Heart left ventricle (tissue), 16 donors: ENCODE results near the gene AGO4. TPM values are rescaled to one million over a fixed set of nuclear protein-coding genes. Genes with fewer than 3 reads are reported as not detected.

Experiments
- ATAC-seq, 4 donors: fragments of 200-7000 bp; cut with Tn5 transposase; one replicate each; pipeline ENCODE4 v1.9.1; 2020 to 2022; ENCODE audit warnings: moderate library complexity in 4 of 4, mild to moderate bottlenecking in 3 of 4, moderate number of reproducible peaks in 1 of 4
- DNase-seq, 5 donors: peaks; one replicate each; pipeline ENCODE4 v3.0.0-alpha.2; 2020
- H3K27ac ChIP-seq, 12 donors: fragments of 200-600 bp; sonication (generic) in 4 of 12; one replicate each; pipeline versions ENCODE4 v1.5.0 to v1.8.0; 2016 to 2022; ENCODE audit warnings: mild to moderate bottlenecking in 2 of 12
- H3K27me3 ChIP-seq, 9 donors: fragments of 200-600 bp; sonication (generic) in 2 of 9; one replicate each; pipeline versions ENCODE4 v1.5.1 to v1.8.0; 2016 to 2022; ENCODE audit warnings: mild to moderate bottlenecking in 3 of 9
- H3K36me3 ChIP-seq, 9 donors: fragments of 200-600 bp; sonication (generic) in 2 of 9; one replicate each; pipeline versions ENCODE4 v1.5.0 to v1.8.0; 2018 to 2022; ENCODE audit warnings: mild to moderate bottlenecking in 2 of 9
- H3K4me1 ChIP-seq, 12 donors: fragments of 200-600 bp; sonication (generic) in 4 of 12; one replicate each; pipeline versions ENCODE4 v1.5.0 to v1.8.0; 2016 to 2022; ENCODE audit warnings: mild to moderate bottlenecking in 3 of 12
- H3K4me3 ChIP-seq, 12 donors: fragments of 200-600 bp; sonication (generic) in 4 of 12; one replicate each; pipeline versions ENCODE4 v1.5.0 to v1.8.0; 2017 to 2022; ENCODE audit warnings: mild to moderate bottlenecking in 9 of 12, moderate library complexity in 4 of 12
- H3K9me3 ChIP-seq, 12 donors: fragments of 200-600 bp; sonication (generic) in 4 of 12; one replicate each; pipeline versions ENCODE4 v1.5.0 to v1.8.0; 2016 to 2022; ENCODE audit warnings: mild to moderate bottlenecking in 1 of 12
- POLR2A ChIP-seq, 2 donors: fragments of 450-650 bp; IDR thresholded peaks; one replicate each; pipeline ENCODE4 v1.6.1; 2017; ENCODE audit warnings: antibody characterized with exemption in 2 of 2, mild to moderate bottlenecking in 2 of 2, moderate library complexity in 2 of 2
- WGBS, 4 donors: extraction: QIAGEN DNeasy Blood & Tissue Kit in 2 of 4; methylation state at CpG; one replicate each; pipeline versions ENCODE4 v1.1.5 to v1.1.7; 2013 to 2018; 5-methylcytosine and 5-hydroxymethylcytosine counted together
- intact Hi-C, 10 donors: fragments of 100-400 bp; cut with DNase I; formaldehyde crosslinking; loops; one replicate each; pipeline versions ENCODE4 v1.11.1 to v1.14.2; 2022
- long read RNA-seq, 3 donors: library from polyadenylated mRNA; unstranded; transcript quantifications; one replicate each; pipeline ENCODE4 v2.0.0, GENCODE V29; 2020 to 2021
- polyA plus RNA-seq, 2 donors: library from polyadenylated mRNA; stranded (reverse); fragments of 200-250 nt; gene quantifications; one replicate each; pipeline ENCODE4 v1.2.3, GENCODE V29; 2013
- total RNA-seq, 9 donors: library from RNA; depleted of rRNA in 2 of 9; stranded (reverse); fragments of >200 nt in 2 of 9; fragmentation: NEBNext Ultra II Directional in 3 of 9; extraction: Animal tissue kit (Norgen Biotek cat#: 25700) in 3 of 9; gene quantifications; one replicate each; pipeline versions ENCODE4 v1.1.0 to v1.2.4, GENCODE V29; 2016 to 2023
- TF ChIP-seq, protein P1 (sequence below), 12 donors: fragments of 200-600 bp; sonication (generic) in 4 of 12; IDR thresholded peaks; one replicate each; pipeline versions ENCODE4 v1.5.0 to v1.8.0; 2018 to 2022; ENCODE audit warnings: antibody characterized with exemption in 12 of 12, mild to moderate bottlenecking in 5 of 12
- donor health status: ischemic (EF 13 %, LVEDD 7.1; RV severe dilation, severe dysfunction).
- donor health status: healthy with polysubstance abuse.
- donor health status: DM: no; HTN: yes; CAD: no.
- donor health status: DM: no; HTN: no; CAD: no.
- donor health status: ischemic (EF 25% LVEDD 6.9; RV normal size, moderate dysfunction).
- donor health status: ischemic (EF 25% LVEDD 5.7; RV mildly dilated, moderate dysfunction).
- donor health status: healthy.
- donor health status: DM: yes; HTN: yes; CAD: no.
- donor health status: ischemic (EF 35%, LVEDD 5.7; RV mildly dilated, moderate dysfunction).
- donor health status: nonischemic (EF 11% LVEDD 7.7; RV severe dilation, severe dysfunction).
- donor health status: DM: yes; HTN: yes; CAD: no.
- donor health status: PGD.
- donor health status: ischemic (EF 29% LVEDD 5.4; RV normal size, mild dysfunction).
- donor health status: nonischemic (EF 23%, LVEDD 6.1; RV moderate dilation, normal function).

AGO4 gene
- total RNA-seq (10 to 100 TPM; 12.4 to 24.8 (median 18.8) TPM), polyA plus RNA-seq (10 to 100 TPM in 1 of 2 donors, 1 to 10 TPM in 1; 6.2 to 10.2 TPM)
- long read RNA-seq, donor 1, full-length matches to known transcripts: 10 of 23 reads
- long read RNA-seq, donor 1, partial matches to known transcripts: 5 of 23 reads
- long read RNA-seq, donor 1, other reads (novel, unspliced or antisense): 8 of 23 reads
- long read RNA-seq, donor 2, partial matches to known transcripts: 8 of 12 reads
- long read RNA-seq, donor 2, other reads (novel, unspliced or antisense): 4 of 12 reads
- long read RNA-seq, donor 3, full-length matches to known transcripts: 9 of 28 reads
- long read RNA-seq, donor 3, partial matches to known transcripts: 10 of 28 reads
- long read RNA-seq, donor 3, other reads (novel, unspliced or antisense): 9 of 28 reads

DNA sequence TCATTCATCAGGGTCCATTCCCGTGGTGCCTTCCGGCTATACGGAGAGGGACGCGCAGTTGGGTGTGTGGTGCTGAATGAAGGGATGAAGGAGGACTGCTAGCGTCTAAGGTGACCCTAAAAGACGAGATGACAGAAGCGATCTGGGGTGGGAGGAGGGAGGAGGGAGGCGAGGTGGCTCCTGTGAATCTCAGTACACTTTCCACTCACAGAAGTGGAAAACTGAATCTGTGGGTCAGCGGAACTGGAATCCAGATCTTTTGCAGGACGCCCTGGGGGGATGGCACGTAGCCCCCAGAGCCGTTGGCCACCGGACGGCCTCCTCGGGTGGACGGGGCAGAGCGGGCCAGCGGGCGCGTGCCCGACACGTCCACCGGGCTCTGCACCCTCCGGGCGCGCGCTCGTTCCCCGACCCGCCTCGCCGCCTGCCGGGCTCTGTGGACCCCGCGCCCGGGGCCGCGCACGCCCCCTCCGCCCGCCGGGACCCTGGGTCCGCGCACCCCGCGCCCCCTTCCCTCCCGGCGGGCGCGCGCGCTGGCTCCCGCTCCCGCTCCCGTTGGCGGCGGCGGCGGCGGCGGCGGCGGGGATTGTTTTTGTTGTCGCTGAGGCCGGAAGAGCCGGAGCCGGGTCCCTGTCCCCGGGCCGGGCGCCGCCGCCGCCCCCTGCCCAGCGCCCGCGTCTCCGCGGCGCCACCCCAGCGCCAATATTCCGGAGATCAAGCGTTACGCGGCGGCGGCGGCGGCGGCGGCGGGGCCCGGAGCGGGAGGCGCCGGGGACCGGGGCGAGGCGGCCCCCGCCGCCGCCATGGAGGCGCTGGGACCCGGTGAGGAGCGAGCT, at the start of gene AGO4:
AGO4 (plus strand) TSS at position 403 of the 836 bp plus-strand sequence; CDS start at position 804, 401 bp downstream.
- intact Hi-C loops: loop anchor here in 1 of 10 donors (1.0 kb wide), 1 partner anchor 39 kb away; the partner anchor contains the start of gene CLSPN
- Histone ChIP-seq H3K27ac (peak within 1 kb of the TSS; percentile 89 to 97 (median 92)), H3K9me3 (no peaks in the 10 kb centered on the region), H3K27me3 (no peaks in the 10 kb centered on the region), H3K4me1 (peaks cover 0 to 66% (median 20%) of the 10 kb centered on the region in 12 donors), H3K4me3 (peak within 1 kb of the TSS; percentile 80 to 97 (median 90)), H3K36me3 (no peaks in the 10 kb centered on the region)
- peak; percentile 64 to 86 (median 72) for DNase-seq
- 0 to 1% (median 0%) methylated on average over 23 to 105 of the region's 105 CpGs for WGBS, 4 donors
- TF ChIP-seq, protein P1, sequence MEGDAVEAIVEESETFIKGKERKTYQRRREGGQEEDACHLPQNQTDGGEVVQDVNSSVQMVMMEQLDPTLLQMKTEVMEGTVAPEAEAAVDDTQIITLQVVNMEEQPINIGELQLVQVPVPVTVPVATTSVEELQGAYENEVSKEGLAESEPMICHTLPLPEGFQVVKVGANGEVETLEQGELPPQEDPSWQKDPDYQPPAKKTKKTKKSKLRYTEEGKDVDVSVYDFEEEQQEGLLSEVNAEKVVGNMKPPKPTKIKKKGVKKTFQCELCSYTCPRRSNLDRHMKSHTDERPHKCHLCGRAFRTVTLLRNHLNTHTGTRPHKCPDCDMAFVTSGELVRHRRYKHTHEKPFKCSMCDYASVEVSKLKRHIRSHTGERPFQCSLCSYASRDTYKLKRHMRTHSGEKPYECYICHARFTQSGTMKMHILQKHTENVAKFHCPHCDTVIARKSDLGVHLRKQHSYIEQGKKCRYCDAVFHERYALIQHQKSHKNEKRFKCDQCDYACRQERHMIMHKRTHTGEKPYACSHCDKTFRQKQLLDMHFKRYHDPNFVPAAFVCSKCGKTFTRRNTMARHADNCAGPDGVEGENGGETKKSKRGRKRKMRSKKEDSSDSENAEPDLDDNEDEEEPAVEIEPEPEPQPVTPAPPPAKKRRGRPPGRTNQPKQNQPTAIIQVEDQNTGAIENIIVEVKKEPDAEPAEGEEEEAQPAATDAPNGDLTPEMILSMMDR (IDR thresholded peaks at IDR 0.05): peak in 1 of 12 donors; percentile 23
- peak in 1 of 2 donors; percentile 31 for TF ChIP-seq POLR2A (IDR thresholded peaks at IDR 0.05)
- ATAC-seq: peak; percentile 62 to 85 (median 80)

DNA sequence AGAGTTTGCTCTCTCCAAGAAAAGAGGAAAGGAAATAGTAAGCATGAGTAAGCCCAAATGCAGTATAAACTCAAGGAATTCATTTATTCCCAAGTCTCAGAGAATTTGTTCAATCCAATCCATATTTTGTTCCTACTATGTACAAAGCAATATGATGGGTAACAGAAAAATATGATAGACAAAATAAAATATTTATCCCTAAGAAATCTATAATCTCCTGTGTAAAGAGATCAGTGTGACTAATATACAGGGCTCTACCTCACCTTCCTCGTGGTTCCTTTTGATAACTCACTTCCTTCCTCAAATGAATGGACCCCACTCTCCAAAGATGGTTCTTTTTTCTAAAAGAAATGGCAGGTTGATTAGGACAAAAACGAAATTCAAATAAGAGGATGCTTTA, 45.7 kb upstream of the AGO4 start:
- Histone ChIP-seq H3K27ac (no peak overlapping the region), H3K9me3 (no peaks in the 10 kb centered on the region), H3K4me1 (peaks cover 0 to 5% (median 0%) of the 10 kb centered on the region in 12 donors), H3K4me3 (no peak overlapping the region), H3K36me3 (peaks cover 0 to 17% (median 0%) of the 10 kb centered on the region in 9 donors), H3K27me3 (no peaks in the 10 kb centered on the region)
- 58 to 69% (median 65%) methylated on average over 2 of the region's 2 CpGs for WGBS, 4 donors
- TF ChIP-seq POLR2A (IDR thresholded peaks at IDR 0.05): no peak
- TF ChIP-seq, protein P1 (IDR thresholded peaks at IDR 0.05): no peak
- no peak for DNase-seq
- intact Hi-C loops: no loop called here
- ATAC-seq: no peak

DNA sequence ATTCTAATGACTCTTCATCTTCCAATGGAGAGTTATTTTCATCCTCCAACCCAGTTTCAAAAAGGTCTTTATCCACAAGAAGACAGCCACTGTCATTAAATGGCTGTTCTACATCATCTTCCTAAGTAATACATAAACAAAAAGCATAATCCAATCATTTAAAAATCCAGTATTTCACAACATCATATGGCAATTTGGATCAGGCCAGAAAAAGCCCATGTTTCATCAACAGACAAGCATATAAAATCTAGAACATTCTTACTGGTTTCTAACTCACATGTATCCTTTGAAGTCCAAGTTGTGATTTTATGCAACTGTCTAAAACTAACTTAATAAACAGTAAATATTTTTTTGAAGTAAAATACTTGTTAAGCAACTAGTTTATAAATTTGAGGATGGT, 44.6 kb upstream of the AGO4 start:
- intact Hi-C loops: no loop called here
- ATAC-seq (no peak), DNase-seq (no peak)
- peaks cover 0 to 6% (median 0%) of the 10 kb centered on the region in 12 donors for H3K4me1 ChIP-seq
- no peak overlapping the region for H3K4me3 ChIP-seq
- no peaks in the 10 kb centered on the region for H3K27me3 ChIP-seq
- H3K27ac ChIP-seq: no peak overlapping the region
- H3K9me3 ChIP-seq: no peaks in the 10 kb centered on the region
- TF ChIP-seq POLR2A (IDR thresholded peaks at IDR 0.05): no peak
- TF ChIP-seq, protein P1 (IDR thresholded peaks at IDR 0.05): no peak
- H3K36me3 ChIP-seq: peaks cover 0 to 17% (median 0%) of the 10 kb centered on the region in 9 donors

DNA sequence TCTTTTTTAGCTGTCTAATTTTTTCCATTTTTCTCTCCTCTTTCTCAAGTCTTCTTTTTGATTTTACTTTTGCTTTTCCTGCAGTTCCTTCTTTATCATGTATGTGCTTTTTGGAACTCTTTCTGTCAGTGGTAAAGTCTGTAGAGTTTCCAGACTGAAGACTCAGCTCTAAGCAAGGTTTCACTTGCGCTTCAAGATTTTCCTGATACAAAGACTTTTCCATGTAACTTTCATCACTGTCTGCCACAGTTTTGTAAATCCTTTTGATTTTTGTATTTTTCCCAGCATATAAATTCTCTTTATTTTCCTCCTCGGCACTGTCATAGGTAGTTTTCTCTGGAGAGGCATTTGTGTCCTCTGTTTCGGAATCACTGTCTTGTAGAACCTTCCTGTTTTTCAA, 43.5 kb upstream of the AGO4 start:
- ATAC-seq: no peak

More for the DNA sequence above, 43.5 kb upstream of the AGO4 start:
- WGBS, 4 donors: 96 to 97% (median 96%) methylated on average over 3 of the region's 3 CpGs
- H3K4me1 ChIP-seq: peaks cover 0 to 15% (median 4%) of the 10 kb centered on the region in 12 donors
- H3K4me3 ChIP-seq: no peak overlapping the region
- no peaks in the 10 kb centered on the region for H3K9me3 ChIP-seq
- peaks cover 0 to 14% (median 0%) of the 10 kb centered on the region in 9 donors for H3K36me3 ChIP-seq
- no peak for TF ChIP-seq POLR2A (IDR thresholded peaks at IDR 0.05)
- TF ChIP-seq, protein P1 (IDR thresholded peaks at IDR 0.05): no peak
- intact Hi-C loops: no loop called here
- H3K27ac ChIP-seq: no peak overlapping the region
- H3K27me3 ChIP-seq: no peaks in the 10 kb centered on the region
- DNase-seq: no peak
